GM13976 (cell line): ENCODE data around the gene EFCAB10.
"Not testable (repeated sequence)": the region's sequence is repeated elsewhere in the genome, so short reads cannot be mapped to it uniquely, and the experiment has no call there.

Experiments
- DNase-seq: peaks from one replicate; pipeline ENCODE4 v3.0.0; 2012; ENCODE audit warnings: low spot score
- CTCF ChIP-seq: IDR thresholded peaks from 2 replicates; pipeline ENCODE4 v1.5.1; 2012; ENCODE audit warnings: borderline replicate concordance, mild to moderate bottlenecking; ENCODE audit not compliant: insufficient read depth; ENCODE audit errors: extremely low read depth, missing control alignments, control extremely low read depth
- in situ Hi-C: fragments of 300-500 bp; cut with MboI; formaldehyde crosslinking; loops from one replicate; pipeline ENCODE4 v1.12.0; 2022; ENCODE audit warnings: low sequenced_read_pairs, mixed read lengths, inconsistent platforms; ENCODE audit not compliant: unreplicated experiment

Gene EFCAB10

GRCh38 chr7:105521717-105522463 is 59.4 kb downstream of the EFCAB10 start, which contains the start of gene PUS7:
TSS of gene PUS7 (minus strand) at chr7:105522271. CDS start at chr7:105508512, 13,759 bp downstream.
- DNase-seq = peak; percentile 97
- TF ChIP-seq CTCF = no peak
- in situ Hi-C loops = no loop called here

- in situ Hi-C loops = no loop called here
- no peak for TF ChIP-seq CTCF
- peak; percentile 71 for DNase-seq
Measured at GRCh38 chr7:105521027-105521716, 60.1 kb downstream of the EFCAB10 start.

GRCh38 chr7:105520620-105521019 is 60.7 kb downstream of the EFCAB10 start:
- in situ Hi-C loops, DNase-seq: not testable (repeated sequence)

- in situ Hi-C loops = no loop called here
- TF ChIP-seq CTCF = no peak
- DNase-seq = no peak
Measured at GRCh38 chr7:105519353-105519752, 61.9 kb downstream of the EFCAB10 start.

GRCh38 chr7:105515610-105516009 is 65.7 kb downstream of the EFCAB10 start:
- DNase-seq, in situ Hi-C loops: not testable (repeated sequence)
